ENCODE data around the gene CCDC51. TPM values are rescaled to one million over a fixed set of nuclear protein-coding genes. Genes with fewer than 3 reads are reported as not detected.
"Not testable (repeated sequence)": the region's sequence is repeated elsewhere in the genome, so short reads cannot be mapped to it uniquely, and the experiment has no call there.

The CCDC51 gene
- total and polyA plus RNA-seq, 2 experiments from 2014 or later, result 18.6 to 31.4 TPM

DNA sequence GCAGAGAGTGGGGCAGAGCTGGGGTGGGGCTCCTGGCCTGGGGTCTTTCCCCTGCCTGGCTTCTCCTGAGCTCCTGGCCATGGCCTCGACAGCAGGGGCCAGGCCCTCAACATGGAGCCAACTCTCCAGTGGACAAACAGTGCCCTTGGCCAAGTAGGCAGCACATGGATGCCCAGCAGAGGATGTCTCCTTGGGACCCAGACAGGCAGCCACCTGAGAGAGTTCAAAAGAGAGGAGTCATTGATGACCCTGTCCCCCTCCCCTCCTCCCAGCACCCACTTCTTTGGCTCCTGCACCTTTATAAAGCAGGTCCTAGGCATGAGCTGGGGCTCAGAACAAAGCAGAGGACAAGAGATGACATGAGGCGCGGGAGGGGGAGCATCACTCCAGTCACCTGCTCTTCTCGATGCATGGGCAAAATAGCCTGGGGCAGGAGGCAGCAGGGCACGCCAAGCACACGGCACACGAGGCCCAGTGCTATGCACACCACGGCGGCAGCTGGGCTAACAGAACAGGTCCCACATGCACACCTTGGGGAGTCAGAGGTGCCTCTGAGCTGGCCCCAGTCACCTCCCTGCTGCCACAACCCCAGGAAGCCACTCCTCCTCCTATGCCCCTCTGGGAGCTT, 36.6 kb upstream of the CCDC51 start:
- Histone ChIP-seq H3K4me3 (no peak overlapping the region), H3K9me3 (ENCODE audit: low read depth) (no peaks in the 10 kb centered on the region), H3K36me3 (no peaks in the 10 kb centered on the region), H3K27me3 (no peaks in the 10 kb centered on the region), H3K27ac (no peak overlapping the region), H3K4me1 (ENCODE audit: low read depth) (peaks cover 21% of the 10 kb centered on the region)
- no peak for DNase-seq (ENCODE audit: low read depth in 1 of 2, low spot score in 1 of 2)
- TF ChIP-seq, protein P1, sequence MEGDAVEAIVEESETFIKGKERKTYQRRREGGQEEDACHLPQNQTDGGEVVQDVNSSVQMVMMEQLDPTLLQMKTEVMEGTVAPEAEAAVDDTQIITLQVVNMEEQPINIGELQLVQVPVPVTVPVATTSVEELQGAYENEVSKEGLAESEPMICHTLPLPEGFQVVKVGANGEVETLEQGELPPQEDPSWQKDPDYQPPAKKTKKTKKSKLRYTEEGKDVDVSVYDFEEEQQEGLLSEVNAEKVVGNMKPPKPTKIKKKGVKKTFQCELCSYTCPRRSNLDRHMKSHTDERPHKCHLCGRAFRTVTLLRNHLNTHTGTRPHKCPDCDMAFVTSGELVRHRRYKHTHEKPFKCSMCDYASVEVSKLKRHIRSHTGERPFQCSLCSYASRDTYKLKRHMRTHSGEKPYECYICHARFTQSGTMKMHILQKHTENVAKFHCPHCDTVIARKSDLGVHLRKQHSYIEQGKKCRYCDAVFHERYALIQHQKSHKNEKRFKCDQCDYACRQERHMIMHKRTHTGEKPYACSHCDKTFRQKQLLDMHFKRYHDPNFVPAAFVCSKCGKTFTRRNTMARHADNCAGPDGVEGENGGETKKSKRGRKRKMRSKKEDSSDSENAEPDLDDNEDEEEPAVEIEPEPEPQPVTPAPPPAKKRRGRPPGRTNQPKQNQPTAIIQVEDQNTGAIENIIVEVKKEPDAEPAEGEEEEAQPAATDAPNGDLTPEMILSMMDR (IDR thresholded peaks at IDR 0.05; ENCODE audit: low read depth, low read length), result no peak

DNA sequence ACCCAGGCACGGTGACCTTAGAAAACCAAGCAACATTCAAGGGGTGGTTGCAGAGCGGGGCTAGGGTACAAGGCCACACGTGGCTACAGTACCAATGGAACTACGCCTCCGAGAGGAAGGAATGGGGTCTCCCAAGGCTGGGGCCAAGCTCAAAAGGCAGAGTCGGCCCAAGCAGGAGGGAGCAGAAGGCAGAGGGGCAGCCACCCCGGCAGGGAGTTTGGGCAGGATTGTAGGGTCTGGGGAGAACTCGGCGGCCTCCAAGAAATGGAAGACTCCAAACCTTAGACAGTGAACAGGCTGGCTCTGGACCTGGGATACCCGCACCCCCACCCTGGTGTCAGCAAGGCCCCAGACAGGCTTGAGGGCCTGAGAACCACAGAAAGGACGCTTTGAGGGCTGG, 35.3 kb upstream of the CCDC51 start:
- H3K27ac ChIP-seq, result no peak overlapping the region
- no peak overlapping the region for H3K4me3 ChIP-seq

DNA sequence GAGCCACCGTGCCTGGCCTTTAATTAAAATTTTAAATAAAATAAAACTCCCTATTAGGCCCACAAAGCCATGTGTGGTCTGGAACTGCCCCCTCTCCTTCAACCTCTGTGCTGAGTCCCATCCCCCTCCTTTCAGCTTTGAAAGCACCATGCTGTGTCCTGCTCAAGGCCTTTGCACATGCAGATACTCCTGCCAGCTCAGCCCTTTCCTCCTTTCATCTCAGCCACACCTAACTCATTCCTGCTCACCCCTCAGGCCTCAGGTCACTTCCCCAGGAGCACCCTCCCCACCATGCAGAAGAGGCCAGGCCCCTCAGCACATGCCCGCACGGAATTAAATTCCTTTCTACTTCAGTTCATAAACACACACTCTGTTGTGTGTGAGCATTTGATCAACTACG, 34.7 kb upstream of the CCDC51 start:
- H3K27me3 ChIP-seq, result no peaks in the 10 kb centered on the region
- H3K4me3 ChIP-seq, result no peak overlapping the region
- TF ChIP-seq, protein P1 (IDR thresholded peaks at IDR 0.05; ENCODE audit: low read depth, low read length), result no peak
- no peaks in the 10 kb centered on the region for H3K9me3 ChIP-seq (ENCODE audit: low read depth)
- peaks cover 21% of the 10 kb centered on the region for H3K4me1 ChIP-seq (ENCODE audit: low read depth)
- H3K27ac ChIP-seq, result no peak overlapping the region
- no peak for DNase-seq (ENCODE audit: low read depth in 1 of 2, low spot score in 1 of 2)
- H3K36me3 ChIP-seq, result no peaks in the 10 kb centered on the region

More for the DNA sequence above, 35.3 kb upstream of the CCDC51 start:
- Histone ChIP-seq H3K4me1 (ENCODE audit: low read depth) (peaks cover 21% of the 10 kb centered on the region), H3K9me3 (ENCODE audit: low read depth) (no peaks in the 10 kb centered on the region), H3K27me3 (no peaks in the 10 kb centered on the region), H3K36me3 (no peaks in the 10 kb centered on the region)
- TF ChIP-seq, protein P1 (IDR thresholded peaks at IDR 0.05; ENCODE audit: low read depth, low read length), result no peak
- DNase-seq (ENCODE audit: low read depth in 1 of 2, low spot score in 1 of 2), result no peak

DNA sequence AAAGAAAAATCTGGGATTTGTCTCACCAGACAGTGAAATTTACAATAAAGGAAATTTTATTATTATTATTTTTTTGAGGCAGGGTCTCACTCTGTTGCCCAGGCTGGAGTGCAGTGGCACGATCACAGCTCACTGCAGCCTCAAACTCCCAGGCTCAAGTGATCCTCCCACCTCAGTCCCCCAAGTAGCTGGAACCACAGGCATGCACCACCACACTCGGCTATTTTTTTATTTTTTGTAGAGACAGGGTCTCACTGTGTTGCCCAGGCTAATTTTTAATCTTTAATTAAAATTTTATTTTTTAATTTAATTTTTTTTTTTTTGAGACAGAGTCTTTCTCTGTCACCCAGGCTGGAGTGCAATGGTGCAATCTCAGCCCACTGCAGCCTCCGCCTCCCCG, 34.1 kb upstream of the CCDC51 start:
- H3K27ac ChIP-seq; H3K9me3 ChIP-seq (ENCODE audit: low read depth); H3K36me3 ChIP-seq; H3K4me3 ChIP-seq; DNase-seq (ENCODE audit: low read depth in 1 of 2, low spot score in 1 of 2); H3K27me3 ChIP-seq: not testable (repeated sequence)
- peaks cover 21% of the 10 kb centered on the region for H3K4me1 ChIP-seq (ENCODE audit: low read depth)

DNA sequence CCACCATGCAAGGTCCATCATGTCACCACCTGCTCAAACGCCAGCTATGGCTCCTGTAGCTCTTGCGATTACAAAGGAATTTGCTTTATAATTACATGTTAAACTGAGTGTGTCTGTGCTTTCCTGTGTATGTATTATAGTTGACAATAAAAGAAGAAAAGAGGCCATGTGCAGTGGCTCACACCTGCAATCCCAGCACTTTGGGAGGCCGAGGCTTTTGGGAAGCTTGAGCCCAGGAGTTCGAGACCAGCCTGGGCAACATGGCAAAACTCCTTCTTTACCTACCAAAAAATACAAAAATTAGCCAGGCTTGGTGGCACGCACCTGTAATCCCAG, 33.7 kb upstream of the CCDC51 start:
- no peaks in the 10 kb centered on the region for H3K9me3 ChIP-seq (ENCODE audit: low read depth)
- H3K4me3 ChIP-seq, result no peak overlapping the region
- peak overlapping the region; percentile 82 for H3K27ac ChIP-seq
- H3K36me3 ChIP-seq, result no peaks in the 10 kb centered on the region
- no peaks in the 10 kb centered on the region for H3K27me3 ChIP-seq
- peaks cover 21% of the 10 kb centered on the region for H3K4me1 ChIP-seq (ENCODE audit: low read depth)
- no peak for DNase-seq (ENCODE audit: low read depth in 1 of 2, low spot score in 1 of 2)
- TF ChIP-seq, protein P1 (IDR thresholded peaks at IDR 0.05; ENCODE audit: low read depth, low read length), result no peak

DNA sequence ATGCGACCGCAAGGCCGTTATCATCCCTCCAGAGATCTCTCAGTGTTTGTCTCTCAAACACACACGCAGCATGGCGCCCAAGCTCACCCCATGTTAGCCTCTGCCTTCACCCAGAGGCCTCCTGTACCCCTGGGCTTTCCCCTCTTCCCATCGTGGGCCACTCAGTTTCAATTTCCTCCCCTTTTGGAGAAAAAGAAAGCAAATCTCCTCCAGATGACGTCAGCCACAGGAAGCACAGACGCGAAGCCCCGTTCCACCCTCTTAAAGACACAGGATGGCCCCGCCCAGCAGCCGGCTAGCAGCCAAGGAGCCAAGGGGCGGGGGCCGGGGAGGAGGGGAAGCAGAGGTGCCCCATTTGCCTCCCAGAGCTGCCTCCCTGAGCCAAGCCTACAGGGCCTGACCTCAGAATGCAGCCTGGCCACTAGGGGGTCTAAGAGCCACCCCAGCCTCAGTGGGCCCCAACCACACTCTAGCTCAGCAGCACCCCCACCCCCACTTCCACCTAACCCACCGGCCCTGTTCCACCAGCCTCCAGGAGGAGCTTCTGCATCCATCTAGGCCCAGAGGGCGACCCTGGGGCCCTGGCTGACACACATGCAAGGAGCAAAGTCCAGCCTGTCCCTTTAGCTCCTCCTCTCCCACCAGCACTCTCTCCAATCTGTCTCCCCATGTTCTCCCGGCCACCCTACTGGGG, 33.2 kb upstream of the CCDC51 start:
- Histone ChIP-seq H3K27me3 (no peaks in the 10 kb centered on the region), H3K4me3 (peak overlapping the region; percentile 29), H3K27ac (peak overlapping the region; percentile 82), H3K9me3 (ENCODE audit: low read depth) (no peaks in the 10 kb centered on the region), H3K36me3 (no peaks in the 10 kb centered on the region), H3K4me1 (ENCODE audit: low read depth) (peaks cover 21% of the 10 kb centered on the region)
- peak; percentile 83 to 94 for DNase-seq (ENCODE audit: low read depth in 1 of 2, low spot score in 1 of 2)
- TF ChIP-seq, protein P1 (IDR thresholded peaks at IDR 0.05; ENCODE audit: low read depth, low read length), result peak; percentile 40
